Measurements from ENCODE around the gene RIOK1. TPM values are rescaled to one million over a fixed set of nuclear protein-coding genes. Genes with fewer than 3 reads are reported as not detected.

The RIOK1 gene
- 10 to 100 TPM; 10.7 to 23.6 TPM for total RNA-seq

DNA sequence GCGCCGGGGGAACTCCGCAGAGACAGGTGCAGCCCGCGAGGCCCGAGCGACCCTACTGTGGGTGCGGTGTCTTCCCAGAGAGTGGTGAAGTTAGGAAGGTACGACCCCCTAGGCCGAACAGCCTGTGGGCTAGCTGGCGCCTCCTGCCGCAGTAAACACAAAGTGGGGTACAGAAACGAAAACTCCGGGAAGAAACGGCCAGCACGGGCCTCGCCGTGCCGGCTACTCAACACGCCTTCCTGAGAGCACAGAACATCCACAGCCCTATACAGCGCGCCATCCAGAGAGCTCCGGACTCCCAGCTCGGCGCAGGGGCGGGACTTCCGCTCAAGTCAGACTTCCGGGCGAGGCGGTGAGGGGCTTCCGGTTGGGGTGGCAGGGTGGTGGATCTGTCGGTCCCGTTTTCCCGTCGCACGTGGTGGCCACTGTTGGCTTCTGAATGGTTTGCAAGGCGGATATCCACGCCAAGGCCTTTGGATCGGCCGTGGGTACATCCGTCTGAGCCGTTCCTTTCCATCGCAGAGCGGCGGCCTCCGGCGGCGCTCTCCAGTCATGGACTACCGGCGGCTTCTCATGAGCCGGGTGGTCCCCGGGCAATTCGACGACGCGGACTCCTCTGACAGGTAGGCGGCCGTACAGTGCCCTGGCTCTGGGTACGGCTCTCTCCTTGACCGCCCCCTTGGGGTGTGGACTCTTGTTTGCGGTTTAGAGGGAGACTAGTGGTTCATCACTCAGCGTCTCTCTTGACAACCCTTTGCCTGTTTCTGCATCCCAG lies at the start of gene RIOK1, which contains the start of gene CAGE1:
Gene RIOK1 (plus strand): TSS at position 358 of the 775 bp plus-strand sequence. CDS start 195 bp downstream, at position 553.
Gene CAGE1 (minus strand): TSS at position 292 of the 775 bp plus-strand sequence. CDS start 2,569 bp downstream, outside the sequence.

Other genes starting within 250 kb of the RIOK1 start
- gene SSR1, start 76.6 kb upstream of the RIOK1 start, total RNA-seq, result 10 to 100 TPM; 67.4 to 82.9 TPM
- gene CAGE1, start 66 bp upstream of the RIOK1 start, total RNA-seq, result under 1 TPM in 1 of 2 donors, not detected in 1; 0.33 TPM
- 1 to 10 TPM; 1.0 to 1.7 TPM for gene DSP, start 151.9 kb downstream of the RIOK1 start, total RNA-seq
- gene SNRNP48, start 200.4 kb downstream of the RIOK1 start, total RNA-seq, result 10 to 100 TPM in 1 of 2 donors, 1 to 10 TPM in 1; 8.3 to 12.0 TPM

Measured in melanocyte of skin (primary cell).